Panc1 (cell line): ENCODE results near the gene PUDP. TPM values are rescaled to one million over a fixed set of nuclear protein-coding genes. Genes with fewer than 3 reads are reported as not detected.

Experiments used
- ATAC-seq: fragments of 200-7000 bp; cut with Tn5 transposase; 2 replicates; pipeline ENCODE4 v1.9.1; 2020; ENCODE audit warnings: mild to moderate bottlenecking, moderate library complexity
- BruUV-seq: library from RNA; stranded (reverse); fragments of 400-500 nt; replicated peaks from 2 replicates; lab custom pipeline; 2021; lab: Mats Ljungman, UMichigan
- CTCF ChIA-PET: fragments of 300-600 bp; sonication (Branson Sonifier 250); formaldehyde crosslinking; loops from one replicate; lab custom pipeline; 2022; ENCODE audit warnings: antibody characterized with exemption; lab: Charles Lee
- POLR2A ChIA-PET: fragments of 300-600 bp; sonication (Branson Sonifier 250); formaldehyde crosslinking; loops from one replicate; lab custom pipeline; 2022; ENCODE audit warnings: antibody characterized with exemption; lab: Charles Lee
- DNase-seq: peaks from one replicate; pipeline ENCODE4 v3.0.0-alpha.2; 2010; ENCODE audit warnings: low read depth, low spot score
- H3K27ac ChIP-seq: 2 replicates; pipeline ENCODE4 v1.5.1; 2011; ENCODE audit warnings: mild to moderate bottlenecking, low read length, inconsistent platforms
- H3K27me3 ChIP-seq: fragments of 200-500 bp; sonication (Bioruptor generic); 2 replicates; pipeline ENCODE4 v1.6.0; 2014; ENCODE audit warnings: low read length, inconsistent platforms; ENCODE audit not compliant: control insufficient read depth, insufficient read depth
- H3K36me3 ChIP-seq: fragments of 200-500 bp; sonication (Bioruptor generic); 2 replicates; pipeline ENCODE4 v1.5.1; 2014; ENCODE audit warnings: inconsistent platforms, mild to moderate bottlenecking, low read length, moderate library complexity; ENCODE audit not compliant: control insufficient read depth, insufficient read depth
- H3K4me1 ChIP-seq: 2 replicates; pipeline ENCODE4 v1.5.1; 2011; ENCODE audit warnings: inconsistent platforms, mild to moderate bottlenecking, low read length, moderate library complexity; ENCODE audit not compliant: control insufficient read depth, insufficient read depth
- H3K4me3 ChIP-seq, 2 experiments: 2 replicates each; pipeline ENCODE4 v1.5.1; 2011 to 2012; ENCODE audit warnings: low read depth in 2 of 2, low read length in 2 of 2, mild to moderate bottlenecking in 2 of 2, inconsistent platforms in 1 of 2, moderate library complexity in 1 of 2
- H3K9me3 ChIP-seq: fragments of 200-500 bp; sonication (Bioruptor generic); 2 replicates; pipeline ENCODE4 v1.5.1; 2014; ENCODE audit warnings: low read depth, mild to moderate bottlenecking, inconsistent platforms, low read length, moderate library complexity; ENCODE audit not compliant: control insufficient read depth, insufficient read depth
- CTCF ChIP-seq: fragments of 450-650 bp; IDR thresholded peaks from 2 replicates; pipeline ENCODE4 v1.5.1; 2017; ENCODE audit warnings: mild to moderate bottlenecking
- POLR2AphosphoS5 ChIP-seq: IDR thresholded peaks from 2 replicates; pipeline ENCODE4 v1.6.1; 2012; ENCODE audit warnings: mild to moderate bottlenecking, low read depth, low read length, moderate library complexity
- REST ChIP-seq, 2 experiments: IDR thresholded peaks; 2 replicates each; pipeline ENCODE4 v1.6.1; 2011 to 2012; ENCODE audit warnings: low read depth in 2 of 2, control low read depth in 1 of 2, low read length in 1 of 2, mild to moderate bottlenecking in 1 of 2, moderate library complexity in 1 of 2; ENCODE audit not compliant: insufficient read depth in 1 of 2
- SIN3A ChIP-seq: IDR thresholded peaks from 2 replicates; pipeline ENCODE4 v1.6.1; 2012; ENCODE audit warnings: low read depth, mild to moderate bottlenecking, low read length, moderate library complexity, borderline replicate concordance; ENCODE audit not compliant: insufficient read depth
- TCF7L2 ChIP-seq: IDR thresholded peaks from 2 replicates; pipeline ENCODE4 v1.6.1; 2011; ENCODE audit warnings: mild to moderate bottlenecking, low read depth, low read length, inconsistent platforms
- in situ Hi-C: cut with HindIII; loops from 2 replicates; pipeline ENCODE4 v1.10.0; 2016; ENCODE audit warnings: low sequenced_read_pairs, low pct_unique_long_range_greater_than_20kb
- intact Hi-C: fragments of 100-400 bp; cut with micrococcal nuclease; formaldehyde crosslinking; loops from one replicate; pipeline ENCODE4 v1.10.0; 2022; ENCODE audit not compliant: unreplicated experiment
- total RNA-seq: library from RNA; stranded (reverse); gene quantifications from one replicate; pipeline ENCODE4 v1.2.1, GENCODE V29; 2021; ENCODE audit not compliant: unreplicated experiment

The PUDP gene
- total RNA-seq, 1 experiment from 2014 or later, result 14.2 TPM

- H3K9me3 ChIP-seq, result no peaks in the 10 kb centered on the region
- no peaks in the 10 kb centered on the region for H3K4me1 ChIP-seq
- no peak overlapping the region for H3K27ac ChIP-seq
- in situ Hi-C loops (no loop called here), intact Hi-C loops (no loop called here)
- no peak overlapping the region for H3K4me3 ChIP-seq
- BruUV-seq, result no TSS peak
- DNase-seq (no peak), ATAC-seq (no peak)
- no peaks in the 10 kb centered on the region for H3K27me3 ChIP-seq
- ChIA-PET CTCF (no interaction called here), POLR2A (no interaction called here)
- no peak for TF ChIP-seq CTCF
- TF ChIP-seq TCF7L2, result no peak
- TF ChIP-seq SIN3A, result no peak
- TF ChIP-seq POLR2AphosphoS5, result no peak
- TF ChIP-seq REST (IDR thresholded peaks at IDR 0.05; ENCODE audit: insufficient read depth in 1 of 2, low read depth in 2 of 2, low read length in 1 of 2), result no peak
- H3K36me3 ChIP-seq, result no peaks in the 10 kb centered on the region
Measured at GRCh38 chrX:7109838-7110793, 37.8 kb downstream of the PUDP start.

GRCh38 chrX:7109049-7109531 is 38.9 kb downstream of the PUDP start:
- intact Hi-C loops, result no loop called here
- Histone ChIP-seq H3K27me3 (no peaks in the 10 kb centered on the region), H3K9me3 (no peaks in the 10 kb centered on the region), H3K36me3 (no peaks in the 10 kb centered on the region), H3K27ac (no peak overlapping the region), H3K4me1 (no peaks in the 10 kb centered on the region), H3K4me3 (no peak overlapping the region)
- ChIA-PET CTCF (no interaction called here), POLR2A (no interaction called here)
- ATAC-seq, result no peak
- TF ChIP-seq POLR2AphosphoS5, result no peak
- no peak for TF ChIP-seq REST (IDR thresholded peaks at IDR 0.05; ENCODE audit: insufficient read depth in 1 of 2, low read depth in 2 of 2, low read length in 1 of 2)
- no peak for TF ChIP-seq CTCF
- TF ChIP-seq SIN3A, result no peak
- TF ChIP-seq TCF7L2, result no peak
- in situ Hi-C loops, result no loop called here
- BruUV-seq, result no TSS peak
- DNase-seq, result no peak
